ENCODE measurements around the gene BMPR1B.

BMPR1B gene

GRCh38 chr4:95087657-95088455 lies 330.1 kb downstream of the BMPR1B start (continued):
- TF ChIP-seq ZNF843 (tag by site-specific recombination; IDR thresholded peaks at IDR 0.05) (0 out of 2 replicates have a peak, but pooled peaks have one; percentile 17), ZNF677 (tag by site-specific recombination; IDR thresholded peaks at IDR 0.05) (no peak), ZNF629 (tag by site-specific recombination; IDR thresholded peaks at IDR 0.05) (no peak), ZBTB44 (tag by site-specific recombination; IDR thresholded peaks at IDR 0.05) (no peak), ZNF518A (tag by site-specific recombination; conservative IDR thresholded peaks at IDR 0.05; ENCODE audit: low read depth) (no peak), ZNF140 (tag by site-specific recombination; IDR thresholded peaks at IDR 0.05) (no peak), ZSCAN23 (tag by site-specific recombination; IDR thresholded peaks at IDR 0.05) (no peak), TCF7L2 (IDR thresholded peaks at IDR 0.05; ENCODE audit: borderline replicate concordance, low read depth, low read length) (0 out of 2 replicates have a peak, but pooled peaks have one; percentile 49), ZNF37A (tag by site-specific recombination; IDR thresholded peaks at IDR 0.05) (no peak), MEIS1 (CRISPR knock-in tag; IDR thresholded peaks at IDR 0.05; ENCODE audit: borderline replicate concordance) (no peak), HOXC10 (CRISPR knock-in tag; IDR thresholded peaks at IDR 0.05) (no peak)

GRCh38 chr4:95091272-95091671 lies 333.5 kb downstream of the BMPR1B start:
- ChIA-PET POLR2A (interaction anchor here (0.6 kb wide), 1 partner anchor 809 kb away, joined by 3 read pairs; no protein-coding TSS in a partner anchor), CTCF (interaction anchor here (0.7 kb wide), 1 partner anchor 1265 kb away, joined by 3 read pairs; no protein-coding TSS in a partner anchor)
- TF ChIP-seq ZNF366 (tag by site-specific recombination; conservative IDR thresholded peaks at IDR 0.05) (0 out of 2 replicates have a peak, but pooled peaks have one; percentile 35), SETDB1 (IDR thresholded peaks at IDR 0.05; ENCODE audit: insufficient read length, low read length) (no peak), ZNF426 (tag by site-specific recombination; IDR thresholded peaks at IDR 0.05) (no peak), ZNF660 (tag by site-specific recombination; IDR thresholded peaks at IDR 0.05) (no peak)
- H3K4me1 ChIP-seq (ENCODE audit: control insufficient read depth, insufficient read depth, low read length) = peaks cover 20% of the 10 kb centered on the region
- no peaks in the 10 kb centered on the region for H3K36me3 ChIP-seq (ENCODE audit: control insufficient read depth in 2 of 2, insufficient read depth in 1 of 2, low read length in 2 of 2)
- no peak overlapping the region for H3K4me3 ChIP-seq (ENCODE audit: low read depth, low read length)
- no peak overlapping the region for H3K27ac ChIP-seq (ENCODE audit: extremely low read depth, low read depth, low read length)
- H3K9me3 ChIP-seq (ENCODE audit: control insufficient read depth, insufficient read depth, low read depth, low read length) = no peaks in the 10 kb centered on the region

GRCh38 chr4:95092766-95093165 lies 335.0 kb downstream of the BMPR1B start:
- CTCF ChIA-PET = interaction anchor here (0.7 to 1.0 kb wide), 2 partner anchors 469 to 471 kb away, joined by 3 to 5 read pairs; no protein-coding TSS in a partner anchor
- no peaks in the 10 kb centered on the region for H3K36me3 ChIP-seq (ENCODE audit: control insufficient read depth in 2 of 2, insufficient read depth in 1 of 2, low read length in 2 of 2)
- POLR2A ChIA-PET = no interaction called here
- no peaks in the 10 kb centered on the region for H3K9me3 ChIP-seq (ENCODE audit: control insufficient read depth, insufficient read depth, low read depth, low read length)
- H3K4me3 ChIP-seq (ENCODE audit: low read depth, low read length) = no peak overlapping the region
- no peak overlapping the region for H3K27ac ChIP-seq (ENCODE audit: extremely low read depth, low read depth, low read length)
- peaks cover 15% of the 10 kb centered on the region for H3K4me1 ChIP-seq (ENCODE audit: control insufficient read depth, insufficient read depth, low read length)
- TF ChIP-seq ZNF211 (tag by site-specific recombination; IDR thresholded peaks at IDR 0.05; ENCODE audit: low read depth) (no peak), ZNF146 (tag by site-specific recombination; IDR thresholded peaks at IDR 0.05) (no peak), GLI2 (tag by site-specific recombination; IDR thresholded peaks at IDR 0.05; ENCODE audit: borderline replicate concordance, low read depth) (no peak), ZSCAN16 (tag by site-specific recombination; IDR thresholded peaks at IDR 0.05) (no peak), GLIS1 (tag by site-specific recombination; IDR thresholded peaks at IDR 0.05) (no peak), ZNF530 (tag by site-specific recombination; IDR thresholded peaks at IDR 0.05; ENCODE audit: low read depth) (no peak), ZNF626 (tag by site-specific recombination; IDR thresholded peaks at IDR 0.05) (no peak), MZF1 (tag by site-specific recombination; IDR thresholded peaks at IDR 0.05; ENCODE audit: borderline replicate concordance) (no peak), ZNF623 (tag by site-specific recombination; IDR thresholded peaks at IDR 0.05) (no peak), ZNF433 (tag by site-specific recombination; IDR thresholded peaks at IDR 0.05; ENCODE audit: low read depth) (no peak), ZNF423 (tag by site-specific recombination; IDR thresholded peaks at IDR 0.05) (no peak), ZNF302 (tag by site-specific recombination; IDR thresholded peaks at IDR 0.05; ENCODE audit: low read depth) (no peak), ZBTB1 (tag by site-specific recombination; IDR thresholded peaks at IDR 0.05) (no peak), OVOL3 (tag by site-specific recombination; IDR thresholded peaks at IDR 0.05) (no peak)

Measured in HEK293 (cell line).